GM12892 (cell line): ENCODE results near the gene RBM15B.

ENCODE experiments used
- POLR2A ChIP-seq: IDR thresholded peaks from 2 replicates; pipeline ENCODE4 v1.6.1; 2011; ENCODE audit warnings: low read depth, low read length, control low read depth
- POLR2AphosphoS5 ChIP-seq: IDR thresholded peaks from 2 replicates; pipeline ENCODE4 v1.6.1; 2011; ENCODE audit warnings: low read depth, low read length, control low read depth

- TF ChIP-seq POLR2A: no peak
- TF ChIP-seq POLR2AphosphoS5: no peak
Observed at GRCh38 chr3:51362476-51362875, 28.6 kb upstream of the RBM15B start.
